ENCODE data around the gene TSKU.

- TF ChIP-seq POLR2A (IDR thresholded peaks at IDR 0.05; ENCODE audit: low read length) (no peak), GATA1 (IDR thresholded peaks at IDR 0.05; ENCODE audit: low read depth, low read length) (no peak)
Measured at GRCh38 chr11:76814414-76814813, 31.3 kb downstream of the TSKU start.
